GM21786 (cell line): ENCODE data around the gene P2RY8.
"Not testable (repeated sequence)": the region's sequence is repeated elsewhere in the genome, so short reads cannot be mapped to it uniquely, and the experiment has no call there.

Experiments
- ATAC-seq: cut with Tn5 transposase; IDR thresholded peaks from one replicate; pipeline ENCODE4 v1.9.1; 2021; ENCODE audit not compliant: unreplicated experiment

P2RY8 gene

DNA sequence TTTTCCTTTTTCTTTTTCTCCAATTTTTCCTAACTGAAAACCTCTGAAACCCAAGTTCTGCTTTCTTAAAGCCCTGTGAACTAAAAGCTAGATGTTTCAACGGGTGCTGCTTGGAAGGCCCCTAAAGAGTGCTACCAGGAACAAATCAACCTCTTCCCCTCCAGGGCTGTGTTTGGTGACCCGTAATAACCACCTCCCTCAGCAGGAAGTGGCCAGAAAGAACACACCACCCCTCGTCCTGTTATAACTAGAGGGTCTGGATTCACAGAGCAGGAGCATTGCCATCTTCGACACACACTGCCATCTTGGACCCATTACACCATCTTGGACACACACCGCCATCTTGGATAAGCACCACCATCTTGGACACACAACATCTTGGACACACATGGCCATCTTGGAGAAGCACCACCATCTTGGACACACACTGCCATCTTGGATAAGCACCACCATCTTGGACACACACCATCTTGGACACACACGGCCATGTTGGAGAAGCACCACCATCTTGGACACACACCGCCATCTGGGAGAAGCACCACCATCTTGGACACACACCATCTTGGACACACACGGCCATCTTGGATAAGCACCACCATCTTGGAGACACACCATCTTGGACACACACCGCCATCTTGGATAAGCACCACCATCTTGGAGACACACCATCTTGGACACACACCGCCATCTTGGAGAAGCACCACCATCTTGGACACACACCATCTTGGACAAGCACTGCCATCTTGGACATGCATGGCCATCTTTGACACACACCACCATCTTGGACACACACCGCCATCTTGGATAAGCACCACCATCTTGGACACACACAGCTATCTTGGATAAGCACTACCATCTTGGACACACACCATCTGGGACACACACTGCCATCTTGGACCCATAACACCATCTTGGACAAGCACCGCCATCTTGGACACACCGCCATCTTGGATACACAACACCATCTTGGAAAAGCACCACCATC is 89.7 kb downstream of the P2RY8 start:
- not testable (repeated sequence) for ATAC-seq

GRCh38 chrX:1444561-1445500 is 92.2 kb downstream of the P2RY8 start:
- no peak for ATAC-seq

DNA sequence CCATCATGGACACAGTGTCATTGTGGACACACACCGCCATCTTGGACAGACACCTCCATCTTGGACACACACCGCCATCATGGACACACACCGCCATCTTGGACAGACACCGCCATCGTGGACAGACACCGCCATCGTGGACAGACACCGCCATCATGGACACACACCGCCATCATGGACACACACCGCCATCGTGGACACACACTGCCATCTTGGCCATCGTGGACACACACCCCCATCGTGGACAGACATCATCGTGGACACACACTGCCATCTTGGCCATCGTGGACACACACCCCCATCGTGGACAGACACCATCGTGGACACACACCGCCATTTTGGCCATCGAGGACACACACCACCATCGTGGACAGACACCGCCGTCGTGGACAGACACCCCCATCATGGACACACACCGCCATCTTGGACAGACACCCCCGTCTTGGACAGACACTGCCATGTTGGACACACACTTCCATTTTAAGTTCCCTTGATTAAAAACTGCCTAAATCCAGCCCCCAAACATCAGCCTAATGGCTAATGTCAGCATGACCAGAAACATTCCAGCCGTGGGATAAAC is 93.4 kb downstream of the P2RY8 start:
- ATAC-seq, result no peak

GRCh38 chrX:1442724-1443367 is 94.1 kb downstream of the P2RY8 start:
- no peak for ATAC-seq

DNA sequence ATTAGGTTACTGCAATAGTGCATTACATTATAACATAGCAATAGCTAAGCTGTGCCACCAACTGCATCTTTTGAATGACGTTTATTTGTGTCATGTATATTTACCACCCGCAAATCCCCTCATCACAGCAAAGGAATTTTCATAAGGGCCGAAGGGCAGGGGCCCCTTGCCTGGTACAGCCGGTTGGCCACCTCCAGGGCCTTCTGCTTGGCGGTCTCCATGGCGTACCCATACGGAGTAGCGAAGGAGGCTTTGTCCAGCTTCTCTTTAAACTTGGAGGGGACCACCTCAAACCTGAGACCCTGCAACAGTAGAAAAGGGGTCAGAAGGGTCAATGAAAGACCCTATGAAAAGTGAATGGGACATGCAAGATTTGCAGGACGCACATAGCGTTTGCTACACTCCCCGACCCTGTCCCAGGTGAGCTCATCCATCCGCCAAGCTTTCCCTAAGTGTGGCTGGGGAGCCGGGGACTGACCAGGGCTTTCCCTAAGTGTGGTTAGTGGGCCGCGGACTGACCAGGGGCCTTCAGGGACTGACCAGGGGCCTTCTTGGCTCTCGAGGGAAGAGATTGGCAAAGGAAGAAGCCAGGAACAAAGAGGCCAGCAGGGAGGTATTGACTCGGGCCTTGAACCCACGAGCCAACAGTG is 94.8 kb downstream of the P2RY8 start:
- no peak for ATAC-seq

DNA sequence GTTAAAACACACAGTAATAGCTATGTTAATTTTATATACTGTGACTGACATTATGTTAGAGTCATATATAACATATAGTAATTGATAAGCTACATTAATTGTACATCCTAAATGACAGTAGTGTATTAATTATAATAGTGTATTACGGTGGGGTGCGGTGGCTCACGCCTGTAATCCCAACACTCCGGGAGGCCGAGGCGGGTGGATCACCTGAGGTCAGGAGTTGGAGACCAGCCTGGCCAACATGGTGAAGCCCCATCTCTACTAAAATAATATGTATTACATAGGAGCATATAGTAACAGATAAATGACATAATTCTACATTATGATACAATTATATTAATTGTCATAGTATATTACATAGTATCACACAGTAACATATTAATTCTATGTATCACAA is 96.5 kb downstream of the P2RY8 start:
- ATAC-seq, result no peak

DNA sequence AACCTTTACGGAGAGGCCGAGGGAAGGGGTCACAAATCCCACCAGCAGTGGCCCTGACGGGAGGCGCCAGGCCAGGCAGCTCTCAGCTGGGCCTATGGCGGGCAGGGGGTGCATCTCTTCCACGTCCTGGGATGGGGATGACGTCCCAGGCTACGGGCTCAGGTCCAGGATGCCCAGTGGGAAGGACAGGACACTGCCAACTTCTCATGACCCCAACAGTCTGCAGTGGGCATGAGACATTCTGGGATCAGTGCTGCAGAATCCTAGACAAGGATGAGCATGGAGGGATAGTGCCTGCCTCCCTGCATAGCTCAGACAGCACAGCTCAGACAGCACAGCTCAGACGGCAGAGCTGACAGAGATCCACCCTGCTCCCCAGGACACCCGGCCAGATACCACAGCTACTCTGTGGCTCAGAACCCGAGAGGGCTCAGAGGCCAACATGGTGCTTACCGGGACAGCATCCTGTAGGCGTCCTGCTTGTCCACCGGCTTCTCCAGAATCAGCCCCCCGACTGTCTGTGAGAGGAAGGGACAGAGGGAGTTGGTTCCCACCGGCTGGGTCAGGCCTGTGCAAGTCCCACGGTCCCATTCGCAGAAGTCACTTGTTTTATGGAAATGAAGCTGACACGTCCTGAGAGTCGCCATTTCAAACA is 101.6 kb downstream of the P2RY8 start:
- ATAC-seq, result no peak

DNA sequence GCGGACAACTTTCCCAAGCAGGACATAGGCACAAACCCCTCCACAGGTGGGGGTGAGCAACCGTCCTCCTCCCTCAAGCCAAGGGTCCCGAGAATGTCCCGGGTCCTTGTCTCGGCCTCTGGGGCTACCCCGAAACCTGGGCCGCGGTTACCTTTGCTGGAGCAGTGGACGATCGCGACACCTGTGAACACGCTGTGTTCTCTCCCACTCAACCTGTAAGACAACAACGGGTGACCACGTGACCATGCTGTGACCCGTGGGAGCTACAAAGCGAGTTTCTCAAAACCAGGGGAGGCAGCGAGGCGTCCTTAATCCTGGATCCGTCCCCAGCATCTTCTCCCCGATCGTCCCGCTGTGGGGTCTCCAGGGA is 102.1 kb downstream of the P2RY8 start:
- ATAC-seq, result no peak

DNA sequence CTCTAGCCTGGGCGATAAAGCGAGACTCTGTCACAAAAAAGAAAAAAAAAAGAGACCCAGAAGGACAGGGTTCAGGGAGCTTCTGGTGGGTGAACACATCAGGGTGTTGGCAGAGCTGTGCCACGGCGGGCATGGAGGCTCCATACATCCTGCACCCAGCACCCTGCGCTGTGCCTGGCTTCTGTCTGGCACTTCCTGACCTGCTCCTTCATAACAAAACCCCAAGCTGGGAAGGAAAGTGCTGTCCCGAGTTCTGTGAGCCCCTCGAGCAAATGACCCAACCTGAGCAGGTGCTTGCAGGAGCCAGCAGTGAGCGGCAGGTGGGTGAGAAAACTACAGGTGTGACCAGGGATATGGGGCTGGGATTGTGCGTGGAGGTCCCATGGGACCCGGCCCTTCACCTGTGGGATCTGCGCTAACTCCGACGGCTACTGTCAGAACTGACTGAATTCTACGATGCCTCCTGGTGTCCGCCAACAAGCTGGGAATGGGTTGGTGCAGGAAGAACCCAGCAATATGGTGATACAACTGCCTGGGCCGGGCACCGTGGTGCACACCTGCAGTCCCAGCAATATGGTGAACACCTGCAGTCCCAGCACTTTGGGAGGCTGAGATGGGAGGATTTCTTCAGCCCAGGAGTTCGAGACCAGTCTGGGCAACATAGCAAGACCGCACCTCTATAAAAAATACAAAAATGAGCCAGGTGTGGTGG is 103.2 kb downstream of the P2RY8 start:
- ATAC-seq, result no peak

GRCh38 chrX:1430451-1430850 is 106.5 kb downstream of the P2RY8 start:
- ATAC-seq, result no peak

DNA sequence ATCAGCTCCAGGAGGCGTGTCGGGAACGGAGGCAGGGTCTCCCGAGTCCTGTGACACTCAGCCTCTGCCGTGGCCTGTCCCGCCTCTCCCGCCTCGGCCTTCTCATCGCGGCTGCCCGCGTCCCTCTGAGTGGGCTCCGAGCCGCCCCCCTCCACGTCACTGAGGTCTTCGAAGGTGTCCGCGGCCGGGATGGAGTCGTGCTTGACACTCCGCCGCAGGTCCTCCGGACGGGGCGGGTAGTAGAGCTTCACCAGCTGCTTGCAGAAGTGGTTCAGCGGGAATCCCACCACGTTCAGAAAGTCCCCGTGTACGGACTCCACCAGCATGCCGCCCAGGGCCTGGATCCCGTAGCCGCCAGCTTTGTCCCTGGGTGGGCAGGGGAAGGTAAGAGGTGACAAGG is 109.2 kb downstream of the P2RY8 start:
- ATAC-seq, result no peak

DNA sequence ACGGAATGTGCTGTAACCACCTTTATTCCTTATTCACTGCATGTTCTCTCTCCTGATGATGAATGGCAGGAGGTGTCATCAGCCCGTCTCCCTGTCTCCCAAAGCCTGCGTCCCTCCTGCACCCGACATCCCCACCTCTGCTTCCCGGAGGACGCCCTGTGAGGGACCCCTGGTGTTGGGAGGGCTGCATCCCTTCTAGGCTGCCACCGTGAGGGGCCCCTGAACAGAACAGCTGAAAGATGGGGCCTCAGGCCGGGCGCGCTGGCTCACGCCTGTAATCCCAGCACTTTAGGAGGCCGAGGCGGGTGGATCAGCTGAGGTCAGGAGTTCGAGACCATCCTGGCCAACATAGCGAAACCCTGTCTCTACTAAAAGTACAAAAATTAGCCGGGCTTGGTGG is 110.7 kb downstream of the P2RY8 start:
- ATAC-seq, result not testable (repeated sequence)

DNA sequence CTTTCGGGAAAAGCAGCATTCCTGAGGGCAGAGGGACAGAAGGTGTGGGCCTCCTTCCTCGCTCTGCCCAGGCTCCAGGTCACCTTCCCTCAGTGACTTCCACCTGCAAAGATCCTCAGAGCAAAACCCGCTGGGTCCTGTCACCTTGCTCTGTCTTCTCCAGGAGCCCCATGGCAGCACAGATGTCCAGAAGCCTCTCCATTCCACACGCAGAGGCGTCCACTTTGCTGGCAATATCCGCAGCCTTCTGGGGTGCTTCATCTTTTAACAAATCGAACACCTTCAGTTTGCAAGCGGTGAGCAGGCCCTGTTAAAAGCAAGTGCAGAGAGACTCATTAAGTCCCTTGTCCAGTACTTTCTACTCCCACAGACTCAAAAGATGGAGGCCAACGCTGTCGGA is 111.6 kb downstream of the P2RY8 start:
- no peak for ATAC-seq

DNA sequence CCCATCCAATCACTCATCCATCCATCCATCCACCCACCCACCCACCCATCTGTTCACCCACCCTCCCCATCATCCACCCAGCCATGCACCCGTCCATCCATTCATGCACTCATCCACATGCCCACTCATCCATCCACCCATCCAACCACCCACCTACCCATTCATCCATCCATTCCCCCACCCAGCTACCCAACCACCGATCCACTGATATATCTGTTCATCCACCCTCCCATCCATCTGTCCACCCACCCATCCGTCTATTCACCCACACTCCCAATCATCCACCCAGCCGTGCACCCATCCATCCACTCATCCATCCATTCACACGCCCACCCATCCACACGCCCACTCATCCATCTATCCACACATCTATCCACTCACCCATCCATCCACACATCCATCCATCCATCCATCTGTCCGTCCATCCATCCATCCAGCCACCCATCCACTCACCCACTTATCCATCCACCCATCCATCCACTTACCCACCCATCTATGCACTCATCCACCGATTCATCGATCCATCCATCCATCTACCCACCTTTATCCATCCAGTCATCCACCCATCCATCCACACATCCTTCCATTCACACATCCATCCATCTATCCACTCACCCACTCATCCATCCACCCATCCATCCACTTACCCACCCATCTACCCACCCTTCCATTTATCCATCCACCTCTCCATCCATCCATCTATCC is 112.7 kb downstream of the P2RY8 start:
- ATAC-seq, result no peak

DNA sequence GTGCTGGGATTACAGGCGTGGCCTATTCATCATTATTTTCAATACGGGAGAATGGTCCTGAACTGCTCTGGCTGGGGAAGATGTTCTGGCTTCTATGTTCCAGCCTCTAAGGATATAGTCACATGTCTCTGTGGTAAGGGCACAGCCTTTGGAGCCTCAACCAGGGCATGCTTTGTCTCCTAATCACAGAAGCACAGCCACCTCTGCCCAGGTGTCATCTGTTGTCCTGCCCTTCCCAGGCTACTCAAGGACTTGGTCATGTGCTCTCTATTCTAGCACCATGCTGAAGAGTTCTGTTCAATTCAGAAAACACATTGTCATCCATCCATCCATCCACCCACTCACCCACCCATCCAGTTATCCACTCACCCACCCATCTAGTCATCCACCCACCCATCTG is 113.8 kb downstream of the P2RY8 start:
- no peak for ATAC-seq

- ATAC-seq, result no peak
Observed at GRCh38 chrX:1422135-1422465, 114.9 kb downstream of the P2RY8 start.

DNA sequence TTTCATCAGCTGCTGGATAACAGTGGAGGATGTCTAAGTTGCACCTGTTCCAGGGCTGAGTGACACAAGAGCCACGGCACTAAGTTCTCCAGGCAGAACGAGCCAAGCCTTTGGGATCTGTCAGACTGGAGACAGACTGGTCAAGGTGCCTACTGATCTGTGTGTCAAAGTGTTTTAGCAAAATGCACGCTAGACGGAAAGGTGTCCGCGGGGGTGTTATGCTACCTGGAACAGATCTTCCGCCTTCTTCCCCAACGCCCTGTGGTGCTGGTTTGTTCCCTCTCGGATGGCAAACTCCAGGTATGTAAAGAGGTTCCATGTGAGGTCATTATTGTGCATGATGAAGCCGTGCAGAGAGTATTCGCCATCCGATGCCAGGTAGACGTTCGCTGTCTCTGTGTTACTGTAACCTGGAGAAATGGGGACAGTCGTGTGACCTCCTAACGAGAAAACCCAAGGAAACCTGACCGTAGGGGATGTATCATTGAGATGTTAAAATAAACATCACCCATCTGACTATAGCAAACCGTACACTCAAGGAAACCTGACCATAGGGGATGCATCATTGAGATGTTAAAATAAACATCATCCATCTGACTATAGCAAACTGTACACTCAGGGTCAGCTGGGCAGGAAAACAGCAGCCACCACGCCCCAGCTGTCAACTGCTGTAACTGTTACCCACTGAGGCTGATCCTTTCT is 115.4 kb downstream of the P2RY8 start:
- no peak for ATAC-seq

- no peak for ATAC-seq
Observed at GRCh38 chrX:1420371-1420770, 116.6 kb downstream of the P2RY8 start.
